Mesothelial cell of epicardium (in vitro differentiated cells): ENCODE data around the gene OGFOD3. TPM values are rescaled to one million over a fixed set of nuclear protein-coding genes. Genes with fewer than 3 reads are reported as not detected.
"Not testable (repeated sequence)": the region's sequence is repeated elsewhere in the genome, so short reads cannot be mapped to it uniquely, and the experiment has no call there.

ENCODE experiments used
- DNase-seq, 2 experiments: peaks; one replicate each; pipeline ENCODE4 v3.0.0; 2021; ENCODE audit warnings: low spot score in 2 of 2; ENCODE audit not compliant: unreplicated experiment in 2 of 2
- H3K27ac Mint-ChIP-seq: 2 replicates; pipeline ENCODE4 v1.8.0; 2021; ENCODE audit warnings: mixed read lengths
- H3K27me3 Mint-ChIP-seq: 2 replicates; pipeline ENCODE4 v1.8.0; 2021; ENCODE audit warnings: low read depth, mixed read lengths
- H3K36me3 Mint-ChIP-seq: 2 replicates; pipeline ENCODE4 v1.8.0; 2021; ENCODE audit warnings: mixed read lengths
- H3K4me1 Mint-ChIP-seq: 2 replicates; pipeline ENCODE4 v1.8.0; 2021; ENCODE audit warnings: mixed read lengths
- H3K4me3 Mint-ChIP-seq: 2 replicates; pipeline ENCODE4 v1.8.0; 2021; ENCODE audit warnings: mild to moderate bottlenecking, moderate library complexity, mixed read lengths
- H3K9me3 Mint-ChIP-seq: 2 replicates; pipeline ENCODE4 v1.8.0; 2021; ENCODE audit warnings: mixed read lengths
- CTCF ChIP-seq: fragments of 200-600 bp; sonication (generic); IDR thresholded peaks from one replicate; pipeline ENCODE4 v1.5.0; 2021; ENCODE audit warnings: antibody characterized with exemption; ENCODE audit not compliant: unreplicated experiment
- total RNA-seq: library from RNA; stranded (reverse); gene quantifications from 3 replicates; pipeline ENCODE4 v1.2.1, GENCODE V29; 2021

The OGFOD3 gene
- total RNA-seq, 1 donor from 2014 or later = 36.6 TPM

GRCh38 chr17:82457073-82457928 is 38.9 kb upstream of the OGFOD3 start:
- no peak for DNase-seq
- Mint-ChIP-seq H3K4me1 (peaks cover 17% of the 10 kb centered on the region), H3K27me3 (no peaks in the 10 kb centered on the region), H3K4me3 (peak overlapping the region; percentile 95), H3K27ac (peak overlapping the region; percentile 94), H3K36me3 (peaks cover 11% of the 10 kb centered on the region), H3K9me3 (peaks cover 2% of the 10 kb centered on the region)
- TF ChIP-seq CTCF = no peak

GRCh38 chr17:82453706-82454105 is 35.3 kb upstream of the OGFOD3 start:
- H3K4me1 Mint-ChIP-seq = peaks cover 31% of the 10 kb centered on the region
- not testable (repeated sequence) for H3K27me3 Mint-ChIP-seq, H3K4me3 Mint-ChIP-seq, H3K27ac Mint-ChIP-seq, DNase-seq, H3K9me3 Mint-ChIP-seq, H3K36me3 Mint-ChIP-seq

GRCh38 chr17:82453151-82453550 is 34.8 kb upstream of the OGFOD3 start:
- DNase-seq, H3K9me3 Mint-ChIP-seq, H3K36me3 Mint-ChIP-seq, H3K4me3 Mint-ChIP-seq, H3K27ac Mint-ChIP-seq, H3K27me3 Mint-ChIP-seq: not testable (repeated sequence)
- H3K4me1 Mint-ChIP-seq = peaks cover 31% of the 10 kb centered on the region

- no peaks in the 10 kb centered on the region for H3K27me3 Mint-ChIP-seq
- H3K4me1 Mint-ChIP-seq = peaks cover 22% of the 10 kb centered on the region
- no peak for TF ChIP-seq CTCF
- H3K4me3 Mint-ChIP-seq = peak overlapping the region; percentile 10
- peak overlapping the region; percentile 30 for H3K27ac Mint-ChIP-seq
- peaks cover 5% of the 10 kb centered on the region for H3K9me3 Mint-ChIP-seq
- H3K36me3 Mint-ChIP-seq = peaks cover 6% of the 10 kb centered on the region
- no peak for DNase-seq
Measured at GRCh38 chr17:82452162-82452561, 33.8 kb upstream of the OGFOD3 start.

GRCh38 chr17:82450357-82451106 is 32.1 kb upstream of the OGFOD3 start, which contains the start of gene CYBC1:
CYBC1 (minus strand) TSS chr17:82450752; CDS start chr17:82449254, 1,498 bp downstream.
- Mint-ChIP-seq H3K4me3 (peak within 1 kb of the TSS; percentile 75), H3K27me3 (no peaks in the 10 kb centered on the region), H3K36me3 (peaks cover 6% of the 10 kb centered on the region), H3K9me3 (peaks cover 5% of the 10 kb centered on the region), H3K27ac (peak within 1 kb of the TSS; percentile 96), H3K4me1 (peaks cover 19% of the 10 kb centered on the region)
- TF ChIP-seq CTCF = no peak
- peak; percentile 94 to 96 for DNase-seq

GRCh38 chr17:82449883-82450356 is 31.5 kb upstream of the OGFOD3 start:
- Mint-ChIP-seq H3K4me3 (peak overlapping the region; percentile 75), H3K9me3 (peaks cover 5% of the 10 kb centered on the region), H3K36me3 (peaks cover 6% of the 10 kb centered on the region), H3K4me1 (peaks cover 19% of the 10 kb centered on the region), H3K27me3 (no peaks in the 10 kb centered on the region), H3K27ac (peak overlapping the region; percentile 75)
- DNase-seq = no peak
- TF ChIP-seq CTCF = no peak
